Measurements from ENCODE around the gene NEK1. TPM values are rescaled to one million over a fixed set of nuclear protein-coding genes. Genes with fewer than 3 reads are reported as not detected.

Gene NEK1
- total RNA-seq, 2 donors from 2014 or later: 12.2 to 15.1 TPM

- DNase-seq: no peak
- Histone ChIP-seq H3K4me3 (ENCODE audit: low read length) (no peak overlapping the region), H3K9ac (ENCODE audit: extremely low read depth, low read length, poor library complexity, severe bottlenecking) (no peak overlapping the region), H3K36me3 (ENCODE audit: control insufficient read depth, insufficient read depth, low read length) (no peaks in the 10 kb centered on the region), H3K9me3 (ENCODE audit: control insufficient read depth, low read length) (peaks cover 2% of the 10 kb centered on the region), H3K27me3 (ENCODE audit: control insufficient read depth, insufficient read depth, low read length, poor library complexity, severe bottlenecking) (no peaks in the 10 kb centered on the region), H3K27ac (ENCODE audit: low read depth, low read length) (no peak overlapping the region), H3K4me1 (ENCODE audit: control insufficient read depth, insufficient read depth, low read length) (no peaks in the 10 kb centered on the region)
- peaks cover 3% of the 10 kb centered on the region for H3K36me3 Mint-ChIP-seq (ENCODE audit: low read depth)
- H3K27me3 Mint-ChIP-seq (ENCODE audit: insufficient read depth): no peaks in the 10 kb centered on the region
- H3K9me3 Mint-ChIP-seq: no peaks in the 10 kb centered on the region
- peaks cover 9% of the 10 kb centered on the region for H3K4me1 Mint-ChIP-seq
- H3K4me3 Mint-ChIP-seq: no peak overlapping the region
- WGBS, 2 experiments (ENCODE audit: insufficient coverage in 1 of 2, insufficient read length in 1 of 2): 83 to 100% methylated on average over 1 to 2 of the region's 2 CpGs
- TF ChIP-seq CTCF (conservative IDR thresholded peaks at IDR 0.05): no peak
- H3K27ac Mint-ChIP-seq: no peak overlapping the region
These were observed 174.3 kb downstream of the NEK1 start for GRCh38 chr4:169438057-169438480.

- Histone ChIP-seq H3K27ac (ENCODE audit: low read depth, low read length) (no peak overlapping the region), H3K9me3 (ENCODE audit: control insufficient read depth, low read length) (no peaks in the 10 kb centered on the region), H3K4me1 (ENCODE audit: control insufficient read depth, insufficient read depth, low read length) (no peaks in the 10 kb centered on the region), H3K36me3 (ENCODE audit: control insufficient read depth, insufficient read depth, low read length) (no peaks in the 10 kb centered on the region), H3K9ac (ENCODE audit: extremely low read depth, low read length, poor library complexity, severe bottlenecking) (no peak overlapping the region), H3K4me3 (ENCODE audit: low read length) (no peak overlapping the region), H3K27me3 (ENCODE audit: control insufficient read depth, insufficient read depth, low read length, poor library complexity, severe bottlenecking) (no peaks in the 10 kb centered on the region)
- DNase-seq: no peak
- no peak overlapping the region for H3K4me3 Mint-ChIP-seq
- no peak for TF ChIP-seq CTCF (conservative IDR thresholded peaks at IDR 0.05)
- H3K4me1 Mint-ChIP-seq: peaks cover 9% of the 10 kb centered on the region
- no peaks in the 10 kb centered on the region for H3K27me3 Mint-ChIP-seq (ENCODE audit: insufficient read depth)
- H3K9me3 Mint-ChIP-seq: no peaks in the 10 kb centered on the region
- no peak overlapping the region for H3K27ac Mint-ChIP-seq
- peaks cover 1% of the 10 kb centered on the region for H3K36me3 Mint-ChIP-seq (ENCODE audit: low read depth)
- 86 to 96% methylated on average over 5 to 7 of the region's 7 CpGs for WGBS, 2 experiments (ENCODE audit: insufficient coverage in 1 of 2, insufficient read length in 1 of 2)
These were observed 174.9 kb downstream of the NEK1 start for GRCh38 chr4:169437299-169438047.

GRCh38 chr4:169436734-169437133 lies 175.6 kb downstream of the NEK1 start:
- Histone ChIP-seq H3K4me1 (ENCODE audit: control insufficient read depth, insufficient read depth, low read length) (no peaks in the 10 kb centered on the region), H3K27ac (ENCODE audit: low read depth, low read length) (no peak overlapping the region), H3K9me3 (ENCODE audit: control insufficient read depth, low read length) (no peaks in the 10 kb centered on the region), H3K36me3 (ENCODE audit: control insufficient read depth, insufficient read depth, low read length) (no peaks in the 10 kb centered on the region), H3K27me3 (ENCODE audit: control insufficient read depth, insufficient read depth, low read length, poor library complexity, severe bottlenecking) (no peaks in the 10 kb centered on the region), H3K4me3 (ENCODE audit: low read length) (no peak overlapping the region), H3K9ac (ENCODE audit: extremely low read depth, low read length, poor library complexity, severe bottlenecking) (no peak overlapping the region)
- no peak overlapping the region for H3K4me3 Mint-ChIP-seq
- no peaks in the 10 kb centered on the region for H3K27me3 Mint-ChIP-seq (ENCODE audit: insufficient read depth)
- TF ChIP-seq CTCF (conservative IDR thresholded peaks at IDR 0.05): no peak
- H3K27ac Mint-ChIP-seq: no peak overlapping the region
- no peaks in the 10 kb centered on the region for H3K9me3 Mint-ChIP-seq
- H3K4me1 Mint-ChIP-seq: peaks cover 9% of the 10 kb centered on the region
- H3K36me3 Mint-ChIP-seq (ENCODE audit: low read depth): no peaks in the 10 kb centered on the region
- DNase-seq: no peak

Measured in endodermal cell (in vitro differentiated cells).